ENCODE measurements around the gene ACSF3.
A peak's percentile ranks its signal among the peaks of the same experiment; 100 is the strongest.
"Not testable (repeated sequence)": the region's sequence is repeated elsewhere in the genome, so short reads cannot be mapped to it uniquely, and the experiment has no call there.

Gene ACSF3

GRCh38 chr16:89156740-89157645 is 63.3 kb downstream of the ACSF3 start:
- DNase-seq (ENCODE audit: extremely low read depth in 1 of 2, low read depth in 1 of 2), result no peak

DNA sequence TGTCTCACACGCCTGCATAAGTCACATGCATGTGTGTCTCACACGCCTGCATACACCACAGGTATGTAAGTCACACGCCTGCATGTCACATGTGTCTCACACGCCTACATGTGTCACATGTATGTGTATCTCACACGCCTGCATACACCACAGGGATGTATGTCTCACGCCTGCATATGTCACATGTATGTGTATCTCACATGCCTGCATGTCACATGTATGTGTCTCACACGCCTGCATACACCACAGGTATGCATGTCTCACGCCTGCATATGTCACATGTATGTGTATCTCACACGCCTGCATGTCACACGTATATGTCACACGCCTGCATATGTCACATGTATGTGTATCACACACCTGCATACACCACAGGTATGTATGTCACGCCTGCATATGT is 64.1 kb downstream of the ACSF3 start:
- no peak for DNase-seq (ENCODE audit: extremely low read depth in 1 of 2, low read depth in 1 of 2)

- DNase-seq (ENCODE audit: extremely low read depth in 1 of 2, low read depth in 1 of 2), result no peak
Measured at GRCh38 chr16:89159066-89159849, 65.6 kb downstream of the ACSF3 start.

GRCh38 chr16:89159850-89160354 is 66.2 kb downstream of the ACSF3 start:
- no peak for DNase-seq (ENCODE audit: extremely low read depth in 1 of 2, low read depth in 1 of 2)

- DNase-seq (ENCODE audit: extremely low read depth in 1 of 2, low read depth in 1 of 2), result no peak
Measured at GRCh38 chr16:89160977-89161701, 67.5 kb downstream of the ACSF3 start.

DNA sequence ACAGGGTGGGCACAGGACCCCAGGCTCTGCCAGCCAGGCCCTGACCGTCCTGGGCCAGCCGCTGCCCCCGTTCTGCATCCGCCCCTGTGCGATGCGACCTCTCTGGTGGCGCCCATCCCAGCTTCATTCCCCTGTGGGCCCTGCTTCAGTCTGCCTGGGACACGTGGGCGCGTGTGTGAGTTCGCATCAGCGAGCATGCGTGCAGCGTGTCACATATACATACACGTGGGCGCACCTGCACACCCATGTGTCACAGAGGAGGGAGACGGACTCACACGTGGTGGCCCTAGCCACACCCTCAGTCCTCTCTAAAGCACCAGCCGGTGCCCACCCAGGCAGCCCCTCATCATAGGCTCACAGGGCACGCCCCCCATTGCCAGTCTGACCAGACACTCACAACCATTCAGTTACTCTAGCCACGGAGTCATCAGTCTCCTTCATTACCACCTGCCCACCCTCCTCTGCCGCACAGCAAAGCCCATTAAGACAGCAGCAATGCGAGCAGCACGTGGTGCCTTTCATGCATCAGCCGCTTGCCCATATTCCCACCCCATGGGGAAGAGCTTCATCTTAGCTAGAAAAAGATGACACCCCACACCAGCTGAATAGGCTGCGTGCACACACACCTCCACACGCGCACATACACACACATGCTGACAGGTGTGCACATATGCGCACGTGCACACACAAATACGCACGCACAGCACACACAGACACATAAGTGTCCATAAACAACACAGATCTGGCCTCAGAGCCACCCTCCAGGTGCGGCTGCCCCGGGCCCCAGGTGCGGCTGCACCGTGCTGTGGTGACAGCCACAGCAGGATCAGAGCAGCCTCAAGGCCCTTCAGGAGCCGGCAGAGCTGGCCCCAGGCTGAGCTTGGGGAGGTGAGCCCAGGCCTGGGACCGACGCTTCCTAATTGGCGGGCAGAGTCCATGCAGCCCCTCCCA is 68.4 kb downstream of the ACSF3 start:
- no peak for DNase-seq (ENCODE audit: extremely low read depth in 1 of 2, low read depth in 1 of 2)

DNA sequence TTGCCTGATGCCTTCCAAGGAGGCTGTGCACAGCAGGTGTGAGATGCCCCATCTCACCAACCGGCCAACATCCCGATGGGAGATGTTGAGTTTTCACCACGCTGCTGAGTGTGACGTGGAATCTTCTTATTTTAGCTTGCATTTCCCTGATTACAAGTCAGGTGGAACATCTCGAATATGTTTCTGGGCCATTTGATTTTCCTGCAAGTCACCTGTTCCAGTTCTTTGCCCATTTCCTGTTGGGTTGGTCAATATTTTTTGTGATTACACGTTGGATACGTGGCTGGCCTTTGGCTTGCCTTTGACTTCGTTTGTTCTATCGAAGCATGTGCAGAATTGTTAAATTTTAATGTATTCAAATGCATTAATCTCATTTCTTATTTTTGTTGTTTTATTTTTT is 69.6 kb downstream of the ACSF3 start:
- no peak for DNase-seq (ENCODE audit: extremely low read depth in 1 of 2, low read depth in 1 of 2)

GRCh38 chr16:89164436-89164835 is 70.8 kb downstream of the ACSF3 start:
- no peak for DNase-seq (ENCODE audit: extremely low read depth in 1 of 2, low read depth in 1 of 2)

DNA sequence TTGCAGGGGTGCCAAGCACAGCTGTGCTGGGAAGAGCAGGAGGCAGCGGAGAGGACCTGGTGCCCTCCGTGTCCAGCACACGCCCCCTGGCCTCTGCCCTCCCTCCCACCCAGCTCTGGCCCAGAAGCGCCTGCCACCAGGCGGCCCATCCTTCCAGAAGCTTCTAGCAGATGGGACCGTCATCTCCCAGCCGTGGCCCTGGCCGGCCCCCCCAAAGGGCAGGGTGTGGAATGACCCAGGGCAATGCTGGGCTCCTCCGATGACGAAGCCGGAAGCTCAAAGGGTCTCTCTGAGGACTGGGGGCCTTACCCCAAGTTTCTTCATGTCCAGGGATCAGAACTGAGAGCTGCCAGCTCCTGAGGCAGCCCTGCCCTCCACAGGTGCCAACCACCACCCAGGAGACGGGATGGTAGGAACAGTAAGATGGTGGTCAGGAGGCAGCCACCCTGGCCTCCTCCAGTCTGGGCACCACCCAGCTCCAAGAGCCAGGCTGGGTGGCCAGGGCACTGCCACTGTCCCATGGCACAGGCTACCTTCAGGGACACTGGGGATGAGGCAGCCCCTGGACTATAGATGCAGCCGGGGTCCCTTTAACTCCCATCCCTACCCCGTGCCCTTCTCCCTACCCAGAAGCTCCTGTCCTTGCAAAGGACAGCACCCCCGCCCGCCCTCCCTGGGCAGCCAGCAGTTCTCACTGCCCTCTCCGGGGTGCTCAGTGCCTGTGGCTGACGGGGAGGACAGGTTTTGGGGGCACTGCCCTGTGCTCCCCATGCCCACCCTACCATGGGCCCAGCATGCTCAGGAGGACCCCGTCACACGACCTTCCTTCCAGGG is 71.4 kb downstream of the ACSF3 start:
- DNase-seq (ENCODE audit: extremely low read depth in 1 of 2, low read depth in 1 of 2), result no peak

DNA sequence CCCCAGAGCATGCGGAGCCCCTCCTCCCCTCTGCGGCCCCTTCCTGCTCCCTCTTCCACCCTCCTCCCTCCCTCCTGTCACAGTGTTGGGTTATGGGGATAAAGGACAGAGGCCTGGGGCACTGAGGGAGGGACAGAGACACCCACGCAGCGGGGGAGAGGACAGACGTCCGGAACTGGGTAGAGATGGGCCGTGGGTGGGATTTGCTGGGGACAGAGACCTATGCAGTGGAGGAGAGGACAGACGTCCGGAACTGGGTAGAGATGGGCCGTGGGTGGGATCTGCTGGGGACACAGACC is 72.0 kb downstream of the ACSF3 start:
- DNase-seq (ENCODE audit: extremely low read depth in 1 of 2, low read depth in 1 of 2), result not testable (repeated sequence)

- DNase-seq (ENCODE audit: extremely low read depth in 1 of 2, low read depth in 1 of 2), result no peak
Measured at GRCh38 chr16:89166696-89167424, 73.2 kb downstream of the ACSF3 start.

DNA sequence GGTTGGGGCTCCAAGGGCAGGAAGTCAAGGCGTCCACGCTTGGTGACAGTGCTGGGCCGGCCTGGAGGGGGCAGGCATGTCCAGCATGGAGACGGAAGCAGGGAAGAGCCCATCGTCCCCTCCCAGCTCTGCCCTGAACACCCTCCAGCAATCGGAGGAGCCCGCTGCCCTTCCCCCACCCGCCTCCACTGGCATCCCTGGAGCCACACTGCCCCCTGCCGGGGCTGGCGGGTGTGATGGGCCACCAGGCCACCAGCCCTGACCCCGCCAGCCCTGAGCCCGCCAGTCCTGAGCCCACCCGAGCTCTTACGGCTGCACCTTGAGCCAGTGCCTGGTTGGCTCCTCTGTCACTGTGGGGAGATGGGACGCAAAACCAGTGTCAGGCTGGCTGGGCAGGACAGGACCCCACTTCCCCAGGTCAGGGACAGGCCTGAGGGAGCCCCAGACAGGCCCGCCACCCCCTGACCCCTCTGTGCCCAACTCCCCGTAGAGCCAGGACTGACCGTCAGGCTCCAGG is 73.8 kb downstream of the ACSF3 start:
- peak; percentile 51 to 80 for DNase-seq (ENCODE audit: extremely low read depth in 1 of 2, low read depth in 1 of 2)

GRCh38 chr16:89168381-89169189 is 74.9 kb downstream of the ACSF3 start:
- DNase-seq (ENCODE audit: extremely low read depth in 1 of 2, low read depth in 1 of 2), result no peak

- no peak for DNase-seq (ENCODE audit: extremely low read depth in 1 of 2, low read depth in 1 of 2)
Measured at GRCh38 chr16:89169778-89170177, 76.1 kb downstream of the ACSF3 start.

GRCh38 chr16:89170346-89171215 is 76.9 kb downstream of the ACSF3 start:
- no peak for DNase-seq (ENCODE audit: extremely low read depth in 1 of 2, low read depth in 1 of 2)
